Heart left ventricle (tissue), 16 donors: Measurements from ENCODE around the gene LPXN. TPM values are rescaled to one million over a fixed set of nuclear protein-coding genes. Genes with fewer than 3 reads are reported as not detected.

Experiments used
- ATAC-seq, 4 donors: fragments of 200-7000 bp; cut with Tn5 transposase; one replicate each; pipeline ENCODE4 v1.9.1; 2020 to 2022; ENCODE audit warnings: moderate library complexity in 4 of 4, mild to moderate bottlenecking in 3 of 4, moderate number of reproducible peaks in 1 of 4
- DNase-seq, 5 donors: peaks; one replicate each; pipeline ENCODE4 v3.0.0-alpha.2; 2020
- H3K27ac ChIP-seq, 12 donors: fragments of 200-600 bp; sonication (generic) in 4 of 12; one replicate each; pipeline versions ENCODE4 v1.5.0 to v1.8.0; 2016 to 2022; ENCODE audit warnings: mild to moderate bottlenecking in 2 of 12
- H3K27me3 ChIP-seq, 9 donors: fragments of 200-600 bp; sonication (generic) in 2 of 9; one replicate each; pipeline versions ENCODE4 v1.5.1 to v1.8.0; 2016 to 2022; ENCODE audit warnings: mild to moderate bottlenecking in 3 of 9
- H3K36me3 ChIP-seq, 9 donors: fragments of 200-600 bp; sonication (generic) in 2 of 9; one replicate each; pipeline versions ENCODE4 v1.5.0 to v1.8.0; 2018 to 2022; ENCODE audit warnings: mild to moderate bottlenecking in 2 of 9
- H3K4me1 ChIP-seq, 12 donors: fragments of 200-600 bp; sonication (generic) in 4 of 12; one replicate each; pipeline versions ENCODE4 v1.5.0 to v1.8.0; 2016 to 2022; ENCODE audit warnings: mild to moderate bottlenecking in 3 of 12
- H3K4me3 ChIP-seq, 12 donors: fragments of 200-600 bp; sonication (generic) in 4 of 12; one replicate each; pipeline versions ENCODE4 v1.5.0 to v1.8.0; 2017 to 2022; ENCODE audit warnings: mild to moderate bottlenecking in 9 of 12, moderate library complexity in 4 of 12
- H3K9me3 ChIP-seq, 12 donors: fragments of 200-600 bp; sonication (generic) in 4 of 12; one replicate each; pipeline versions ENCODE4 v1.5.0 to v1.8.0; 2016 to 2022; ENCODE audit warnings: mild to moderate bottlenecking in 1 of 12
- POLR2A ChIP-seq, 2 donors: fragments of 450-650 bp; IDR thresholded peaks; one replicate each; pipeline ENCODE4 v1.6.1; 2017; ENCODE audit warnings: antibody characterized with exemption in 2 of 2, mild to moderate bottlenecking in 2 of 2, moderate library complexity in 2 of 2
- WGBS, 4 donors: extraction: QIAGEN DNeasy Blood & Tissue Kit in 2 of 4; methylation state at CpG; one replicate each; pipeline versions ENCODE4 v1.1.5 to v1.1.7; 2013 to 2018; 5-methylcytosine and 5-hydroxymethylcytosine counted together
- intact Hi-C, 10 donors: fragments of 100-400 bp; cut with DNase I; formaldehyde crosslinking; loops; one replicate each; pipeline versions ENCODE4 v1.11.1 to v1.14.2; 2022
- polyA plus RNA-seq, 2 donors: library from polyadenylated mRNA; stranded (reverse); fragments of 200-250 nt; gene quantifications; one replicate each; pipeline ENCODE4 v1.2.3, GENCODE V29; 2013
- total RNA-seq, 9 donors: library from RNA; depleted of rRNA in 2 of 9; stranded (reverse); fragments of >200 nt in 2 of 9; fragmentation: NEBNext Ultra II Directional in 3 of 9; extraction: Animal tissue kit (Norgen Biotek cat#: 25700) in 3 of 9; gene quantifications; one replicate each; pipeline versions ENCODE4 v1.1.0 to v1.2.4, GENCODE V29; 2016 to 2023
- TF ChIP-seq, protein P1 (sequence below), 12 donors: fragments of 200-600 bp; sonication (generic) in 4 of 12; IDR thresholded peaks; one replicate each; pipeline versions ENCODE4 v1.5.0 to v1.8.0; 2018 to 2022; ENCODE audit warnings: antibody characterized with exemption in 12 of 12, mild to moderate bottlenecking in 5 of 12
- donor health status: ischemic (EF 13 %, LVEDD 7.1; RV severe dilation, severe dysfunction).
- donor health status: healthy with polysubstance abuse.
- donor health status: DM: no; HTN: yes; CAD: no.
- donor health status: DM: no; HTN: no; CAD: no.
- donor health status: ischemic (EF 25% LVEDD 6.9; RV normal size, moderate dysfunction).
- donor health status: ischemic (EF 25% LVEDD 5.7; RV mildly dilated, moderate dysfunction).
- donor health status: healthy.
- donor health status: DM: yes; HTN: yes; CAD: no.
- donor health status: ischemic (EF 35%, LVEDD 5.7; RV mildly dilated, moderate dysfunction).
- donor health status: nonischemic (EF 11% LVEDD 7.7; RV severe dilation, severe dysfunction).
- donor health status: DM: yes; HTN: yes; CAD: no.
- donor health status: PGD.
- donor health status: ischemic (EF 29% LVEDD 5.4; RV normal size, mild dysfunction).
- donor health status: nonischemic (EF 23%, LVEDD 6.1; RV moderate dilation, normal function).

The LPXN gene
- total and polyA plus RNA-seq, 11 donors, result 1.8 to 19.8 (median 3.4) TPM

DNA sequence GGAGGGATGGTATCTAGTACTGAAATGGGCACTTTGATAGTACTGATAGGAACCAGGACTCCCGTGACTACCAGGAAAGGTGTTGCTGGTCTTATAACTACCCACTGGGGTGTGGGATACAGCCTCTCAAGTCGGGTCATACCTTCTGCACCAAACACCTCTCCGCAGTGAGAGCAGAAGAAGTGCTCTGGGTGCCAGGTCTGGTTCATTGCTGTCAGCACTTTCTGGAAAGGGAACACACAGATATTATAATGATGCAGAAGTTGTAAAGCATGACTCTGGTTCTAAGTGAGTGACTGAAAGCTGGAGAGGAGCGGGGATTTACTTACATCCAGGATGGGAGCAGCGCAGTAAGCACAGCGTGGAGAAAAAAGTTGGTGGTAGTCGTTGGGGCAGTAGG, 26.0 kb downstream of the LPXN start:
- peak in 3 of 5 donors; percentile 12 to 64 (median 54) for DNase-seq

DNA sequence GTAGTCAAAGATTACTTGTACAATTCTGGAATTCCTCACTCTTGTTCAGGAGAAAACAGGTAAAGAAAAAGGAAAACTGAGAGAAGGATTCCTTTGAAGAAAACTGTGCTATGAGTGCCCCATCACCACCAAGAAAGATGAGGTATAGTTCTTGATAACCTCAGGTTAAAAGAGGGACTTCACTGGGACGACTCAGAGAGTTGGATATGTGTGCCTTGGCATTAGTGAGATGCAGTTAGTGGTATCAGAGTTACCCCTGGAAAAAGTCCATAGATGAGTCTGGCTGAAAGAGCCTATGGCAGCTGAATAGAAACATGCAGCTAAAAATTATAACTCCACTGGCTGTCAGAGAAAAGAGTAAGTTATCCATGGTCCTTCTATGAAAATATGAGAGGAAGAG, 28.8 kb downstream of the LPXN start:
- Histone ChIP-seq H3K9me3 (no peaks in the 10 kb centered on the region), H3K4me1 (peaks cover 0 to 6% (median 0%) of the 10 kb centered on the region in 12 donors), H3K27me3 (no peaks in the 10 kb centered on the region), H3K36me3 (peaks cover 0 to 98% (median 86%) of the 10 kb centered on the region in 9 donors), H3K4me3 (no peak overlapping the region), H3K27ac (no peak overlapping the region)
- intact Hi-C loops, result no loop called here
- WGBS, 4 donors, result 40 to 57% (median 55%) methylated on average over 1 of the region's 1 CpG
- DNase-seq (no peak), ATAC-seq (no peak)
- TF ChIP-seq, protein P1, sequence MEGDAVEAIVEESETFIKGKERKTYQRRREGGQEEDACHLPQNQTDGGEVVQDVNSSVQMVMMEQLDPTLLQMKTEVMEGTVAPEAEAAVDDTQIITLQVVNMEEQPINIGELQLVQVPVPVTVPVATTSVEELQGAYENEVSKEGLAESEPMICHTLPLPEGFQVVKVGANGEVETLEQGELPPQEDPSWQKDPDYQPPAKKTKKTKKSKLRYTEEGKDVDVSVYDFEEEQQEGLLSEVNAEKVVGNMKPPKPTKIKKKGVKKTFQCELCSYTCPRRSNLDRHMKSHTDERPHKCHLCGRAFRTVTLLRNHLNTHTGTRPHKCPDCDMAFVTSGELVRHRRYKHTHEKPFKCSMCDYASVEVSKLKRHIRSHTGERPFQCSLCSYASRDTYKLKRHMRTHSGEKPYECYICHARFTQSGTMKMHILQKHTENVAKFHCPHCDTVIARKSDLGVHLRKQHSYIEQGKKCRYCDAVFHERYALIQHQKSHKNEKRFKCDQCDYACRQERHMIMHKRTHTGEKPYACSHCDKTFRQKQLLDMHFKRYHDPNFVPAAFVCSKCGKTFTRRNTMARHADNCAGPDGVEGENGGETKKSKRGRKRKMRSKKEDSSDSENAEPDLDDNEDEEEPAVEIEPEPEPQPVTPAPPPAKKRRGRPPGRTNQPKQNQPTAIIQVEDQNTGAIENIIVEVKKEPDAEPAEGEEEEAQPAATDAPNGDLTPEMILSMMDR (IDR thresholded peaks at IDR 0.05), result no peak
- no peak for TF ChIP-seq POLR2A (IDR thresholded peaks at IDR 0.05)

More for the DNA sequence above, 26.0 kb downstream of the LPXN start:
- peaks cover 0 to 6% (median 0%) of the 10 kb centered on the region in 12 donors for H3K4me1 ChIP-seq
- 46 to 65% (median 60%) methylated on average over 7 of the region's 7 CpGs for WGBS, 4 donors
- H3K4me3 ChIP-seq, result no peak overlapping the region
- intact Hi-C loops, result no loop called here
- H3K36me3 ChIP-seq, result peaks cover 0 to 100% (median 98%) of the 10 kb centered on the region in 9 donors
- H3K27me3 ChIP-seq, result no peaks in the 10 kb centered on the region
- ATAC-seq, result peak; percentile 83 to 95 (median 94)
- TF ChIP-seq POLR2A (IDR thresholded peaks at IDR 0.05), result no peak
- TF ChIP-seq, protein P1 (IDR thresholded peaks at IDR 0.05), result no peak
- no peaks in the 10 kb centered on the region for H3K9me3 ChIP-seq
- H3K27ac ChIP-seq, result peak overlapping the region in 1 of 12 donors; percentile 43

DNA sequence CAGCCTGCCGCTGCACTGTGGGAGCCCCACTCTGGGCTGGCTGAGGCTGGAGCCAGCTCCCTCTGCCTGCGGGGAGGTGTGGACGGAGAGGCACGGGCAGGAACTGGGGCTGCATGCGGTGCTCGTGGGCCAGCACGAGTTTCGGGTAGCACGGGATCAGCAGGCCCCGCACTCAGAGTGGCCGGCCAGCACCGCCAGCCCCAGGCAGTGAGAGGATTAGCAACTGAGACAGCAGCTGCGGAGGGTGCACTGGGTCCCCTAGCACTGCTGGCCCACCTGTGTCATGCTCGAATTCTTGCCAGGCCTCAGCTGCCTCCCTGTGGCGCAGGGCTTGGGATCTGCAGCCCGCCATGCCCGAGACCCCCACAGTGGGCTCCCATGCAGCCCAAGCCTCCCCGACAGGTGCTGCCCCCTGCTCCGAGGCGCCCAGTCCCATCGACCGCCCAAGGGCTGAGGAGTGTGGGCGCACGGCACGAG, 43.8 kb downstream of the LPXN start:
- Histone ChIP-seq H3K4me1 (no peaks in the 10 kb centered on the region), H3K9me3 (peaks cover 0 to 9% (median 0%) of the 10 kb centered on the region in 12 donors), H3K36me3 (peaks cover 0 to 62% (median 40%) of the 10 kb centered on the region in 9 donors), H3K27ac (no peak overlapping the region), H3K4me3 (no peak overlapping the region), H3K27me3 (no peaks in the 10 kb centered on the region)
- 89 to 97% (median 96%) methylated on average over 9 to 25 of the region's 25 CpGs for WGBS, 4 donors
- intact Hi-C loops, result no loop called here
- no peak for TF ChIP-seq POLR2A (IDR thresholded peaks at IDR 0.05)
- TF ChIP-seq, protein P1 (IDR thresholded peaks at IDR 0.05), result no peak
- ATAC-seq (peak in 1 of 4 donors; percentile 27), DNase-seq (no peak)

DNA sequence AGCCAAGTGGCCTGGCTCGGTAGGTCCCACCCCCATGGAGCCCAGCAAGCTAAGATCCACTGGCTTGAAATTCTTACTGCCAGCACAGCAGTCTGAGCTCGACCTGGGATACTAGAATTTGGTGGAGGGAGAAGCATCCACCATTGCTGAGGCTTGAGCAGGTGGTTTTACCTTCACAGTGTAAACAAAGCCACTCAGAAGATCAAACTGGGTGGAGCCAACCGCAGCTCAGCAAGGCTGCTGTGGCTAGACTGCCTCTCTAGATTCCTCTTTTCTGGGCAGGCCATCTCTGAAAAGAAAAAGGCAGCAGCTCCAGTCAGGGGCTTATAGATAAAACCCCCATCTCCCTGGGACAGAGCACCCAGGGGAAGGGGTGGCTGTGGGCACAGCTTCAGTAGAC, 45.4 kb downstream of the LPXN start:
- Histone ChIP-seq H3K4me3 (no peak overlapping the region), H3K36me3 (peaks cover 0 to 60% (median 45%) of the 10 kb centered on the region in 9 donors), H3K27ac (no peak overlapping the region), H3K27me3 (no peaks in the 10 kb centered on the region), H3K4me1 (peaks cover 0 to 14% (median 0%) of the 10 kb centered on the region in 12 donors), H3K9me3 (no peaks in the 10 kb centered on the region)
- DNase-seq (no peak), ATAC-seq (no peak)
- intact Hi-C loops, result no loop called here
- TF ChIP-seq POLR2A (IDR thresholded peaks at IDR 0.05), result no peak
- TF ChIP-seq, protein P1 (IDR thresholded peaks at IDR 0.05), result no peak
- 83 to 89% (median 88%) methylated on average over 3 of the region's 3 CpGs for WGBS, 4 donors
